SU-DHL-6 (cell line): ENCODE measurements around the gene COL1A1.

Source experiments
- CTCF ChIP-seq: fragments of 200-600 bp; sonication (generic); IDR thresholded peaks from one replicate; pipeline ENCODE4 v1.5.1; 2017; ENCODE audit warnings: antibody characterized with exemption, mild to moderate bottlenecking, low read length, moderate library complexity; ENCODE audit not compliant: insufficient read depth, poor library complexity, severe bottlenecking
- EZH2phosphoT487 ChIP-seq: fragments of 200-600 bp; sonication (generic), shearing (Covaris generic); conservative IDR thresholded peaks from 2 replicates; pipeline ENCODE4 v1.6.1; 2018; ENCODE audit warnings: mild to moderate bottlenecking, antibody characterized with exemption, low read length, moderate library complexity, mixed read lengths

GRCh38 chr17:50148226-50149090 is 53.0 kb downstream of the COL1A1 start:
- no peak for TF ChIP-seq CTCF
- TF ChIP-seq EZH2phosphoT487, result no peak
